ENCODE data around the gene OXSR1.
"Not testable (repeated sequence)": the region's sequence is repeated elsewhere in the genome, so short reads cannot be mapped to it uniquely, and the experiment has no call there.

Gene OXSR1

GRCh38 chr3:38146504-38146903, 18.8 kb upstream of the OXSR1 start:
- DNase-seq: no peak

GRCh38 chr3:38147421-38147820, 17.9 kb upstream of the OXSR1 start:
- no peak for DNase-seq

- no peak for DNase-seq
Measured at GRCh38 chr3:38148311-38148882, 16.9 kb upstream of the OXSR1 start.

GRCh38 chr3:38149708-38150107, 15.6 kb upstream of the OXSR1 start:
- DNase-seq: no peak

DNA sequence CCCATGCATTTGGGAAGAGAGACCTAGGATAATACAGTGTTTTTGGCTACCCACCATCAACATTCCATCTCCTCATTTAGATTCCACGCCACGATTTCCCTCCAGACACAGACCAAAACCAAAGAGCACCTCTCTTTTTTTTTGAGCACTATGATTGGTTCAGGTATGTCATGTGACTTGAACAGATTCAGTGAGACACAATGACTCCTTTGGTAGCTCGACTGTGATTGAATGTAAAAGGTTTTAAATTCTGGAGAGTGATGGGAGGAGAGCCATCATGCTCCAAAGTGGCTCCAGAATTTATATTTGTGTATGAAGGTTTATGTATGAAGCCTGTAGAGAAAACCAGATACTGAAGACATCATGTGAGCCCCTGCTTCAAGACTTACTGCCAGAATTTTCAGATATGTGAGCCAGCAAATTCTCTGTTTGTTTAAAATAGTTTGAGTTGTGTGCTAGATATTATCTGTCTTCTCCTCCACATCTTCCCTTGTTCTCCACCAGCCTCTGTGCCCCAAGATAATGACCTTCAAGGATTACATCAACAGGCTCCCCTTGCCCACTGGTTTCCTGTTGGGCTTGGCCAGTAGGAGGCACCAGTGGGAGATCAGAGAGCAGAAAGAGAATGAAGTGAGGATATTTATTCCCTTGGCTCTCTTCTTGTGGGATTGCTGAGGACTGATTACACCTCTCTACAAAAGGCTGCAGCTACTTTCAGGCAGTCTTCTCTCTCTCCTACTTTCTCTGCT, 14.4 kb upstream of the OXSR1 start:
- no peak for DNase-seq

DNA sequence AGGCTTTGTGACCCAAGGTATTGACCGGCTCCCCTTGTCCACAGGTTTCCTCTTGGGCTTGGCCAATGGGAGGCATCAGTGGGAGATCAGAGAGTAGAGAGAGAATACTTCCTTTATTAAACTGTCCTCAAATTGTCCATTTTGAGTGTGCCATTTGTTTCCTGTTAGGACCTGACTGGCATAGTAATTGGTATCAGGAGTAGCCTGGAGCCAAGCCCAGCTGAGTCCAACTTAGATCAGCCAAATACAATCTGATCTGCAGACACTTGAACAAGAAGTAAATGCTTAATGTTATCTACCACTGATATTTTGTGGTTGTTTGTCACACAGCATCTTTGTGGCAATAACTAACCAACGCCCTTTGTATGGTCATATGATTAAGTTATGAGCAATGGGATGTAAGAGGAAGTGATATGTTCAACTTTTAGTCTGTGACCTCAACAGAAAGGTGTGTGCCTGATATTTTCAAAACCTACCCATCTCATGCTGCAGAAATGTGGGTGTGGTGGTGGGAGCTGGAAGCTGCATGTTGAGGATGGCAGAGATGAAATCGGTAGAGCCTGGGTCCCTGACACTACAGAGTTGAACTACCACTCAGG, 13.6 kb upstream of the OXSR1 start:
- DNase-seq: no peak

DNA sequence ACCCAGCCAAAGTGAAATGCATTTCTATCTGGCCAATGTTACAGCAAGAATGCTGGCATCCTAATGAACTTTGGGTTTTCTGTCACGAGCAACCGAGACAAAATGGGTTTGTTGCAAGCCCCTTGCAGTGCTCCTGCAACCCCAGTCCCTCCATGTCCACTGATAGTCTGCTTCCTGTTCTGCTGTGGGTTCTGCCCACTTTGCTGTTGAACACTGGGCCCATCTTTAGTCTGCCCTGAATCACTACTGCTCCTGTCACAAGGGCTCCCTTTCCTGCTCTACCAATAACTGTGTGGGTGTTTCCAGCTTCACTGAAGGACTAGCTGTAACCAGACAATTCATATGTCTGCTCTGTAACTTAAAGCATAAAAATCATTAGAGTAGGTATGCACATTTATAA, 12.7 kb upstream of the OXSR1 start:
- DNase-seq: no peak

- DNase-seq: no peak
Measured at GRCh38 chr3:38153221-38153620, 12.1 kb upstream of the OXSR1 start.

DNA sequence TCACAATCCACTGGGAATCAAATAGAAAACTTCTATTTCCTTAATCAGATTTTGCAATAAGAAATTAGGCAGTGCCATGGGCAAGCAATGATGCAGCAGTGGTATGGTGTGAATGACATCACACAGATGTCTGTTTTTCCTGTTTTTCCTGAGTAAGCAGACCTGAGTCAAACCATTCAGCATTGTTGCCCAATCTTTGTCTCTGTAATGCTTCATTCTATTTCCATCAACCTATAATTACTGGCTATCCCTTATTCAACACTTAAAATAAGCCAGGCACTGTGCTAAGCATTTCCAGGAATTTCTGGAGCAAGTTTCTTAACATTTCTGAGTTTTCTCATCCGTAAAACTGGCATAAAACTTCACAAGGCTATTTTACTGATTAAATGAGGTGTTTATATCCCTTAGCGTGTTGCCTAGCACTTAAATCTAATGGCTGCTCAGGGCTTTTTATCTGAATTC, 11.3 kb upstream of the OXSR1 start:
- DNase-seq: peak in 1 of 2 experiments; percentile 25

- no peak for DNase-seq
Measured at GRCh38 chr3:38154625-38155255, 10.6 kb upstream of the OXSR1 start.

- no peak for DNase-seq
Measured at GRCh38 chr3:38155825-38156224, 9.5 kb upstream of the OXSR1 start.

DNA sequence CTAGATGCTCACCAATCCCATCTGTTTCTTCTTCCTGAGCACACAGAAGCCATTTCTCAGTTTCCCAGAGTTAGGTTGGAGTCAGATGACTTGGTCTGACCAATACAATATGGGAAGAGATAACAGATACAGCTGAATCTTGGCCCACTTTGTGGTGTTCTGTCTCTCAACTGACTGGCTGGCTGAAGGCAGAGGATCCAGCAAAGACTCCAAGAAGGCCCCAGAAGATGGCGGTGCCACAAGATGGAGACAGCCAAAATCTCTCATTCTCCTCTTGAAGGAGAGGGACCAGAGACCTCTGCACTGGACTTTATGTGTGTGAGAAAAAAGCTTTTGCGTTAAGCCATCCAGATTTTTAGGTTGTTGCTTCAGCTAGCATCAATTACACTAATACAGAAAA, 8.2 kb upstream of the OXSR1 start:
- no peak for DNase-seq

DNA sequence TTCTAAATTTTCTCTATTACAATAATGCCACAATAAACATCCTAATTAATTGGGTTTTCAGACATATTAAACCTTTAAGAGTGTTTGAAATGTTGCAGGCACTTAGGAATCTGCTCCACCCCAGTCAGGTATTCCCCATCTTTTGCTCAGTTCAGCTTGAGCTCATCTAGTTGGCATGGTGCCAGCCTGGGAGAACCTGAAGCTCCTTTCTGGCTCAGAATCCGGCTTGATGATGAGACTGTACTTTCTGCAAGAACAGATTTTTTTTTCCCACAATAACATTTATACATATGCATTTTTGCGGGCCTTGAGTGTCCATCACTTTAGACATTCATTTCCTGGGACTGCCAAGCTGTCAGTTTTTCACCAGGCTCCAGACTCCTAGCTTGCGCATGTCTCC, 7.7 kb upstream of the OXSR1 start:
- no peak for DNase-seq

DNA sequence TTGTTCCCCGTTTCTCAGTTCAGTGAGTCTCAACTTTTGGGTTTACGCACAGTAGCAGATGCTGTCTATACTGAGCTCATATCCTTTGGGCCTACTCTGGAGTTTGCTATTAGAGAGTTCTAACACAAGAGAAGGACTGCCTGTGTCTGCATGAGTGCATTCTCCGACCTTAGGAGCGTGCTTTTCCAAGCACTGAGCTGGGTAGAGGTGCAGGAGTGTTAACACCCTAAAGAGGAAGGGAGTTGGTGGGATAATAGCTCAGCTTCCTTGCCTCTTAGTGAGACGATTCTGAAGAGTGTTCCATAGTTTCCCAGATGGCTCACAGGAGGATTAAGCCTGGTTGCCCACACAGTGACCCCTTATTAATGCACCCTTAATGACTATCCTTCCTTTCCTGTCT, 6.9 kb upstream of the OXSR1 start:
- DNase-seq: no peak

- DNase-seq: not testable (repeated sequence)
Measured at GRCh38 chr3:38160704-38161103, 4.6 kb upstream of the OXSR1 start.

- DNase-seq: no peak
Measured at GRCh38 chr3:38163117-38163840, 2.1 kb upstream of the OXSR1 start.

GRCh38 chr3:38163841-38164642, 1.3 kb upstream of the OXSR1 start:
- DNase-seq: no peak

- DNase-seq: no peak
Measured at GRCh38 chr3:38164643-38164951, 740 bp upstream of the OXSR1 start.

- DNase-seq: peak in 1 of 2 experiments; percentile 38
Measured at GRCh38 chr3:38165722-38166387, 518 bp downstream of the OXSR1 start.

DNA sequence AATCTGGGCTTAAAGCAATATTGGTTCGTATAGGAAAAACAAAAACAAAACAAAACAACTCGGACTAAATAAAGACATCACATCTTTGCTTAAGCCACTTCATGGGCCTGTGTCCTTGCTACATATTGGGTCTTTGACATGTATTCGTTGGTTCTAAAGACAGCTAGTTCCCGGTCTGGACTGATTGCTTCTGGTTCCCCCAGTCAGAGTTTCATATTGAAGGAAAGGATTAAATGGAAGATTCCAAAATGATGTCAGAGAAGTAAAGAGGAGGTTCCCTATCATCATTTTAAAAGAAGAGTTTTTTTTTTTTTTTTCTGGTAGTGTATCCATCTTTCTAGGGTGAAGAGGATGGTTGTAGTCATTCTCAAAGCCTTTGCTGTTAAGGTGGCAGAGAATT, 2.3 kb downstream of the OXSR1 start:
- DNase-seq: no peak

DNA sequence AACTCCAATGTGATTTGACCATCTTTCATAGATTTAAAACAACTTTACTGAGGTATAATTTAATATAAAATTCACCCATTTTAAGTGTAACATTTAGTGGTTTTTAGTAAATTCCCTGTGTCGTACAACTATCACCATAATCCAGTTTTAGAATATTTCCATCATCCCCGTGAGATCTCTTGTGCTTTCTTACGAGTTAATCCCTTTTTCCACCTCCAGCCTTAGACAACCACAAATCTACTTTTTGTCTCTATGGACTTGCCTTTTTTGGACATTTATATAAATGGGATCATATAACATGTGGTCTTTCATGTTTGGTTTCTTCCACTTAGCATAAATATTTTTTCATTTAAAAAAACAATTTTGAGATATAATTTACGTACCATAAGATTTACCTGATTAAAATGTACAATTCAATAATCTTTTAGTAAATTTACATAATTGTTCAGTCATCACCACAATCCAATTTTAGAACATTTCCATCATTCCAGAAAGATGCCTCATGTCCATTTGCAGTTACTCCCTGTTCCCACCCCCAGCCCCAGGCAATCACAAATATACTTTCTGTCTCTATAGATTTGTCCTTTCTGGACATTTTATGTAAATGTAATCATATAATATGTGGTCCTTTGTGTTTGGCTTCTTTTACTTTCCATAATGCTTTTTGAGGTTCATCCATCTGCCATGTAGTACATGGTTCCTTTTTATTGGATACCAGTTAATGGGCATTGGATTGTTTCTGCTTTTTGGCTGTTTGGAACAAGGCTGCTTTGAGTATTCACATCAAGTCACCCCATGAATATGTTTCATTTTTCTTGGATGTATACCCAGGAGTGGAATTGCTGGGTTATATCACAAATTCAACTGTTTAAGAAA, 3.1 kb downstream of the OXSR1 start:
- no peak for DNase-seq
